ENCODE data around the gene CLCNKB. TPM values are rescaled to one million over a fixed set of nuclear protein-coding genes. Genes with fewer than 3 reads are reported as not detected.

CLCNKB gene
- total RNA-seq, 4 donors from 2014 or later = 7.1 to 42.2 (median 15.4) TPM

GRCh38 chr1:16094453-16095158, 51.0 kb downstream of the CLCNKB start:
- no peak for DNase-seq
- H3K27ac ChIP-seq = no peak overlapping the region
- H3K36me3 ChIP-seq = no peaks in the 10 kb centered on the region
- 91 to 95% methylated on average over 21 of the region's 21 CpGs for WGBS, 2 donors
- no peaks in the 10 kb centered on the region for H3K27me3 ChIP-seq
- no peaks in the 10 kb centered on the region for H3K4me1 ChIP-seq
- TF ChIP-seq CTCF (IDR thresholded peaks at IDR 0.05) = no peak
- H3K4me3 ChIP-seq (replicated peaks in 1 of 3) = no peak overlapping the region
- intact Hi-C loops (cut with DNase I) = no loop called here
- H3K9me3 ChIP-seq = no peaks in the 10 kb centered on the region

GRCh38 chr1:16095447-16095846, 51.9 kb downstream of the CLCNKB start:
- Histone ChIP-seq H3K27me3 (no peaks in the 10 kb centered on the region), H3K4me3 (replicated peaks in 1 of 3) (no peak overlapping the region), H3K9me3 (no peaks in the 10 kb centered on the region), H3K27ac (no peak overlapping the region), H3K36me3 (no peaks in the 10 kb centered on the region), H3K4me1 (no peaks in the 10 kb centered on the region)
- TF ChIP-seq CTCF (IDR thresholded peaks at IDR 0.05) (no peak), POLR2A (IDR thresholded peaks at IDR 0.05) (no peak)
- 79 to 87% methylated on average over 8 to 9 of the region's 9 CpGs for WGBS, 2 donors
- DNase-seq = no peak
- intact Hi-C loops (cut with DNase I) = no loop called here

- H3K36me3 ChIP-seq = no peaks in the 10 kb centered on the region
- H3K4me1 ChIP-seq = no peaks in the 10 kb centered on the region
- no peak overlapping the region for H3K27ac ChIP-seq
- 97 to 100% methylated on average over 1 of the region's 1 CpG for WGBS, 2 donors
- H3K9me3 ChIP-seq = no peaks in the 10 kb centered on the region
- no peak for DNase-seq
- intact Hi-C loops (cut with DNase I) = no loop called here
- no peak overlapping the region for H3K4me3 ChIP-seq (replicated peaks in 1 of 3)
- TF ChIP-seq POLR2A (IDR thresholded peaks at IDR 0.05) = no peak
- no peak for TF ChIP-seq CTCF (IDR thresholded peaks at IDR 0.05)
- no peaks in the 10 kb centered on the region for H3K27me3 ChIP-seq
Observed at GRCh38 chr1:16099412-16099811, 55.8 kb downstream of the CLCNKB start.

GRCh38 chr1:16101623-16102022, 58.0 kb downstream of the CLCNKB start:
- WGBS, 2 donors = 79 to 81% methylated on average over 9 of the region's 9 CpGs
- TF ChIP-seq CTCF (IDR thresholded peaks at IDR 0.05) (no peak), POLR2A (IDR thresholded peaks at IDR 0.05) (no peak)
- no peaks in the 10 kb centered on the region for H3K4me1 ChIP-seq
- no peaks in the 10 kb centered on the region for H3K27me3 ChIP-seq
- H3K36me3 ChIP-seq = no peaks in the 10 kb centered on the region
- no peak for DNase-seq
- H3K4me3 ChIP-seq (replicated peaks in 1 of 3) = no peak overlapping the region
- H3K27ac ChIP-seq = no peak overlapping the region
- no peaks in the 10 kb centered on the region for H3K9me3 ChIP-seq
- intact Hi-C loops (cut with DNase I) = no loop called here

Other genes with a start within 250 kb of the CLCNKB start
- 1 to 10 TPM in 2 of 4 donors, under 1 TPM in 2; 0.81 to 1.3 (median 1.00) TPM for gene UQCRHL, start 236.1 kb upstream of the CLCNKB start, total RNA-seq
- 10 to 100 TPM; 40.7 to 97.0 (median 57.3) TPM for gene SPEN, start 196.1 kb upstream of the CLCNKB start, total RNA-seq
- 10 to 100 TPM; 31.4 to 52.1 (median 36.1) TPM for gene ZBTB17, start 67.7 kb upstream of the CLCNKB start, total RNA-seq
- gene SRARP, start 39.5 kb upstream of the CLCNKB start, total RNA-seq = under 1 TPM in 2 of 4 donors, not detected in 2; 0.11 to 0.63 TPM
- gene HSPB7, start 25.7 kb upstream of the CLCNKB start, total RNA-seq = 1 to 10 TPM in 3 of 4 donors, under 1 TPM in 1; 0.81 to 9.0 (median 2.9) TPM
- 10 to 100 TPM in 2 of 4 donors, 1 to 10 TPM in 2; 3.9 to 27.1 (median 16.1) TPM for gene CLCNKA, start 21.7 kb upstream of the CLCNKB start, total RNA-seq
- gene FAM131C, start 29.9 kb downstream of the CLCNKB start, total RNA-seq = 1 to 10 TPM in 3 of 4 donors, under 1 TPM in 1; 0.42 to 2.7 (median 1.5) TPM
- 10 to 100 TPM; 22.3 to 53.2 (median 29.3) TPM for gene EPHA2, start 112.3 kb downstream of the CLCNKB start, total RNA-seq
- gene ARHGEF19, start 168.9 kb downstream of the CLCNKB start, total RNA-seq = 10 to 100 TPM; 11.9 to 32.3 (median 17.5) TPM
- 10 to 100 TPM in 3 of 4 donors, 1 to 10 TPM in 1; 4.3 to 21.8 (median 15.3) TPM for gene CPLANE2, start 193.4 kb downstream of the CLCNKB start, total RNA-seq